ENCODE data around the gene TMEM239.

GRCh38 chr20:2783908-2784566, 32.1 kb upstream of the TMEM239 start:
- TF ChIP-seq ISL1 (CRISPR knock-in tag; IDR thresholded peaks at IDR 0.05), result no peak
- TF ChIP-seq ZFP3 (CRISPR knock-in tag; IDR thresholded peaks at IDR 0.05), result no peak
- TF ChIP-seq RARB (CRISPR knock-in tag; IDR thresholded peaks at IDR 0.05), result no peak
